HG02870 (cell line): ENCODE results near the gene RAB20.
"Not testable (repeated sequence)": the region's sequence is repeated elsewhere in the genome, so short reads cannot be mapped to it uniquely, and the experiment has no call there.

Source experiments
- ATAC-seq: cut with Tn5 transposase; IDR thresholded peaks from one replicate; pipeline ENCODE4 v1.9.1; 2021; ENCODE audit warnings: mild to moderate bottlenecking, moderate library complexity; ENCODE audit not compliant: unreplicated experiment

RAB20 gene, protein sequence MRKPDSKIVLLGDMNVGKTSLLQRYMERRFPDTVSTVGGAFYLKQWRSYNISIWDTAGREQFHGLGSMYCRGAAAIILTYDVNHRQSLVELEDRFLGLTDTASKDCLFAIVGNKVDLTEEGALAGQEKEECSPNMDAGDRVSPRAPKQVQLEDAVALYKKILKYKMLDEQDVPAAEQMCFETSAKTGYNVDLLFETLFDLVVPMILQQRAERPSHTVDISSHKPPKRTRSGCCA

DNA sequence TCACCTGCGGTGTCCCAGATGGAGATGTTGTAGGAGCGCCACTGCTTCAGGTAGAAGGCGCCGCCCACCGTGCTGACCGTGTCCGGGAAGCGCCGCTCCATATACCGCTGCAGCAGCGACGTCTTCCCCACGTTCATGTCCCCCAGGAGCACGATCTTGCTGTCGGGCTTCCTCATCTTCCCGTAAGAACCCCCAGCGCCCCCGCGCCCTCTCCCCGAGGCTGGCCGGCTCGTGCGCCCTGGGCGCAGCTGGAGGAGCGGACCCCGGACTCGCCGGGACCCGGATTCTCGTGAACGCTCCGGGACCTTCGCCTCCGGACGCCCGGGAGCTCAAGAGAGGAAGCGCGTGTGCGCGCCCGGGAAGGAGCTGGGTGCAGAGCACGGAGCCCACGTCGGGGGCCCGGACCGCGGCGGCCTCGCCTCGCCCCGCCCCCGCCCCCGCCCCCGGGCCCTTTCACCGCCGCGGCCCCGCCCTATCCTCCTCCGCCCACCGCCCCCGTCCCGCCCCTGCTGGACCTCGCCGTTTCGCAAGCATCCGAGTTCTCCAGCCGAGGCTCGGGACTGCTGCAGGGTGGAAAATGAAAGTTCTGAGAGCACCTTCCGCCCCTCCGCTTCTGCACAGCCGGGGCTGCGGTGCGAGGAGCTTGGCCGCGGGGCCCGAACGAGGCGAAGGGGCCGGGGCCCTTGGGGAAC lies at the start of gene RAB20:
TSS of gene RAB20 (minus strand) at position 379 of the 692 bp plus-strand sequence. CDS start at position 176, 203 bp downstream.
- peak; percentile 71 for ATAC-seq

DNA sequence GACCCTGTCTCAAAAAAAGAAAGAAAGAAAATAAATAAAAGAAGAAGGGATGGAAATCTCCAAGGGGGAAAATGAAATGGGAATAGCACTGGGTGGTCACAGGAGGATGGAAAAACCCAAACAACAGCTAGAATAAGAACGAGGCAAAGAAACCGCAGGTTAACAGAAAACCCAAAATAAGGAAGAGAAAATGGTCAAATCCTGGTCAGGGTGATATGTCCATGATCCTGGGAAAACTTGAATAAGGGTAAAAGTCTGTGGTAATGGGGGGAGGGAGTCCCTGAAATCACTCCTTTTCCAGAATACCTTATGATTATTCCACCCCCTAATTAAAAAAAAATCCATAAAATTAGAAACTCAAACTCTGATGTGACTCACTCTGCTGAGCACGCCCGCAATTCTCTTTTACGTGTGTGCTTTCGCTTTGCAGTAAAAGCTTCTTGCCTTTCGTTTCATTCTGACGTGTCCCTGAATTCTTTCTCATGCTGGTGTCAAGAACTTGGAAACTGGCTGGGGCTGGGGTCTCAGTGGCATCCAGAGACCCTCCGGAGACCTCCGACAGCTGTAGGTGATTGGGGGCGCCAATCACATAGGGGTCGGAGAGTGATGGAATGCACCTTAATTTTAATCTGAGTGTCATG lies 49.6 kb upstream of the RAB20 start:
- ATAC-seq, result peak; percentile 27

DNA sequence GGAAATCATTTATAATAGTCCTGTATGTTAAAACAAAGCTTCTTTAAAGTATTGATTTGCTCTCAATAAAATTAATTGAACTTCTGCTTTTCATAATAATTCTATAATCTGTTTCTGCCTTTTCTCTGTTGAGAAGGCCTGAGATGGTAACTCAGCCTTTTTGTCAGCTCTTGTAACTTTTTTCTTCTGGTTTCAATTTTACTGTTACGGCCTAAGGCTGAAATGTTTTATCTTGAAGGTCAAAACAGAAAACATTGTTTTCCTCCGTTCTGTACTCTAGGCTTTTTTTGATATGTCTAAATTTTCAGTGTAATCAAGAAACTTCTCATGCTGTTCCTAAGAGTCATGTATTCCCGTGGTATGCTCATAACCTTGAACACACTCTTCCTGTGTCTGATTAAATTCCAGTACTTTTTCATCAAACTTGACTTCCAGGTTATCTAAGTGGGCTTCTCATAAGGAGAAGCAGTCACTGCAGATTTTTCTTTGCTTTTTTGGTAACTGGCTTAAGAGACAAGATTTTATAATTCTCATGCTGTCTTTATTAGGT lies 46.2 kb upstream of the RAB20 start:
- no peak for ATAC-seq

DNA sequence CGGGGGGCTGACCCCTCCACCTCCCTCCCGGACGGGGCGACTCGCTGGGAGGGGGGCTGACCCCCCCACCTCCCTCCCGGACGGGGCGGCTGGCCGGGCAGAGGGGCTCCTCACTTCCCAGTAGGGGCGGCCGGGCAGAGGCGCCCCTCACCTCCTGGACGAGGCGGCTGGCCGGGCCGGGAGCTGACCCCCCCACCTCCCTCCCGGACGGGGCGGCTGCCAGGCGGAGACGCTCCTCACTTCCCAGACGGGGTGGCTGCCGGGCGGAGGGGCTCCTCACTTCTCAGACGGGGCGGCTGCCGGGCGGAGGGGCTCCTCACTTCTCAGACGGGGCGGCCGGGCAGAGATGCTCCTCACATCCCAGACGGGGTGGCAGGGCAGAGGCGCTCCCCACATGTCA lies 44.8 kb upstream of the RAB20 start:
- ATAC-seq, result not testable (repeated sequence)

DNA sequence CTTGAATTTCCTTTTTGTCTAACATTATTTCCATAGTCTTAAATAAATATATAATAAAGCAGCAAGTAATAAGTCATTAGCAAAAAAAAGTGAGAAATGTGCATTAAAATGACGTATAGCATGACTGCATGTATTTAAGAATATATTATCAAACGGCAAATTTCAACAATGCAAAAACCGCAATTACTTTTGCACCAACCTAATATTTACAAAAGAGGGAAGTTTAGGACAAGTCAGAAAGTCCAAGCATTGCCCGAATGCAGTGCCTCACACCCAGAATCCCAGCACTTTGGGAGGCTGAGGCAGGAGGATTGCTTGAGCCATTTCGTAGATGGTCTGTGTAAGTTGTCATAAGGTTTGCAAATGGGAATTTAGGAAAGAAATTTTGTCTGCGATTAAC lies 43.6 kb upstream of the RAB20 start:
- ATAC-seq, result no peak

DNA sequence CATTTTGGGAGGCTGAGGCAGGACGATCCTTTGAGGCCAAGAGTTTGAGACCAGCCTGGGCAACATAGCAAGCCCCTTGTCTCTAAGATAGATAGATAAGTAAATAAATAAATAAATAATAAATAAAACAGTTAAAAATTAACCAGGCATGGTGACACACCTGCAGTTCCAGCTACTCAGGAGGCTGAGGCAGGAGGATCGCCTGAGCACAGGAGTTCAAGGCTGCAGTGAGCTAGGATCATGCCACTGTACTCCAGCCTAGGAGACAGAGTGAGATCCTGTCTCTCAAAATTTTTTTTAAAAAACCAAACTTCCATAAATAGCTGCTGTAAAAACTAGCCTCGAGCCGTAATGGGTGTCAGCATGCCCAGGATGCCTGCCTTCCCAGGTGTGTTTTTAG lies 39.5 kb upstream of the RAB20 start:
- no peak for ATAC-seq

DNA sequence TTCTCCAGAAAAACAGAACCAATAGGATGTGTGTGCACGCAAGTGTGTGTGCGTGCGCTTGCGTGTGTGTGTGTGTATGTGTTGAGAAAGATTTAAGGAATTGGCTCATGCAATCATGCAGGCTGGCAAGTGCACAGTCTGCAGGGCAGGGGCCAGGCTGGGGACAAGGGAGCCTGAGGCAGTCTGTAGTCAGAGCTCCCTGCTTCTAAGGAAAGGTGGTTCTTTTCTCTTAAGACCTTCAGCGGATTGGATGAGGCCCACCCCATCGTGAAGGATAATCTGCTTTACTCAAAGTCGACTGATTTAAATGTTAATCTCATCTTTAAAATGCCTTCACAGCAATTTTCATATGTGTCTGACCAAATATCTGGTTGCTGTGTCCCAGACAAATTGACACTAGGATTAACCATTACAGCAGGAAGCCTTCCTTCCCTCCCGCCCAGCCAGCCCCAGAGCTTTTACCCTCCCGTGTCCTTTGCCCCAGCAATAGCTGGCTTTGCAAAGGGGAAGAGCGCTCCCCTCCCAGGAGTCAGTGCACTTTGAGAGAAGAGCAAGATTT lies 38.8 kb upstream of the RAB20 start:
- no peak for ATAC-seq

DNA sequence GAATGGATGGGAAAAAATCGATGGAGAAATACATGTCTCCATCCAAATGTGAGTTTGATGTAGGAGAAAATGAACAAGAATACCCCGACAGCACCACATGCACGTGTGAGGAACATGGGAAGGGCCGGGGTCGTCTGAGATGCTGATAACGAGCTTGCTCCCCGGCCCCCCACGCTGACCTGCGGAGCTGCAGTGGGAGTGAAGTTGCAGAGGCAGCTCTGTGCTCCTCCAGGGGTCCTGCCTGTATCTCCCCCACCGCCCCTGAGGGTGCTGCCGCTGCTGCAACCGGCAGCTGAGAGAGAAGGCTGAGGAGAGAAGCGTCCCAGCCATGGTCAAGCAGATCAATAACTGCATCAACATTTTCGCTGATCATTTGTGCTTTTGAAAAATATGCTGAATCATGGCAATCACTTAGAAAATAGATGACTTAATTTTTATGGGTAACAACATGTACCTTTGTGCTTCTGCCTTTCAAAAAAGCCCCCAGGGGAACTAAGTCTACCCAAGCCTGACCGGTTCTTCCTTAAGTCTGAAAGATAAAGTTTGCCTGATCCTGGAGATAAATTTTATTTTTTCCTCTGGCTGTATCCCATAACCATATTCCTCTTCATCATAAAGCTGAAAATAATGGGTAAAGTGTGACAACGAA lies 35.6 kb upstream of the RAB20 start:
- no peak for ATAC-seq

DNA sequence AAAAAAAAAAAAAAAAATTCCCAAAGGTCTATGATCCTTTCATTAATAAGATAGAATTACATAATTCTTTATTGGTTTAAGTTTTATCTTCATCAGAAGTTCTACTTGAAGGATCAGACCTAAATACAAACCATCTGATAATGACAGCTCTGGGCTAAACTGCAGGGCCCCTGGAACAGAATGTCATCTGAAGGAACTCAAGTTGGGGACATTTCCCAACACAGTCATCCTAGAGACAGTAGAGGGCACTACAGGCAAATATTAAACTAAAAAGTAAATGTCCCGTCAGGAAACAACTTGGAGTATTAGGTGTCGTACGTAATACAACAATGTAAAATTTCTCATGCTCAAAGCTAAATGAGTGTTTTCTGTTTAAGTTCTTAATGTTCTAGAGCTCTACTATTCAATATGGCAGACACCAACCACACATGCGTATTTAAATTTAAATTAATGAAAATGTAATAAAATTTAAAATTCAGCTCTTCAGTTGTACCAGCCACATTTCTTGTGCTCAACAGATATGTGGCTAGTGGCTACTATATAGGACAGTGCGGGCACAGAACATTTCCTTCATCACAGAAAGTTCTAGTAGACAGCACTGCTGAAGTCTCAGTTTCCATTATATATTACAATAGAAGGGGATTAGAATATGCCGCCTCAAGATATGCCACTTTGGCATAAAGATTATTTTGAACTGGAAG lies 32.1 kb upstream of the RAB20 start:
- ATAC-seq, result peak; percentile 94

DNA sequence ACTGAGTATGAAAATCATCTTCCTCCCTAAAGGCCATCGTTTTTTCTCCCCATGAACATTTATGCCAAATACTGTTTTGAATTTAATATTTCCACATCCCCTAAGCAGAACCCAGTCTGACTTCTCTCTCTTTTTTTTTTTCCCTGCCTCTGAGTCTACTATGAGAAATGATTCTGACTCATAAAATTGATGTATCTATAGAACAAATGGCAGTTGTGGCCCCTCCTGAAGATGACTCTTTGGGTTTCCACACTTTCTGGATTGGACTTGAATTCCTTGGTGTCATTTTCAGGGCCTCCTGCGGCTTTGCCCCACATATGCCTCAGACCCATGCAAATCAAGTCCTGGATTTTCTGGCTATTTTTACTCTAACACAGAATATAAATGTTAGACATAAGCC lies 31.1 kb upstream of the RAB20 start:
- ATAC-seq, result no peak

DNA sequence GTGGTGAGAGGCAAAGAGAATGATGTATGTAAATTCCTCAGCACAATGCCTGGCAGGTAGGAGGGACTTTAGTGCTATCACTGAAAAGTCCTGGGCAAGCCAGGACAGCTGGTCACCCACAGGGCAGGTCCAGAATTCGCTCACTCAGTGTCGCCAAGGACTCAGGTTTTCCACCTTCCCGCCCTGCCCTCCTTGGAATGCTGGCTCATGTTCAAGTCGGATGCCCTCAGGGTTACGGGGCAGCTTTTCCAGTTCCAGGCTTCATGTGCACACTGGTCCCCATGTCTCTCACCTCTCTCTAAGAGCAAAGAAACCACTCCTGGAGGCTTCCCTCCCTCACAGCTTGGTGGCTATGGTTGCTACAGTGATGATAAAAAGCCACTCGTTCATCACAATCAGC lies 29.1 kb upstream of the RAB20 start:
- ATAC-seq, result no peak

DNA sequence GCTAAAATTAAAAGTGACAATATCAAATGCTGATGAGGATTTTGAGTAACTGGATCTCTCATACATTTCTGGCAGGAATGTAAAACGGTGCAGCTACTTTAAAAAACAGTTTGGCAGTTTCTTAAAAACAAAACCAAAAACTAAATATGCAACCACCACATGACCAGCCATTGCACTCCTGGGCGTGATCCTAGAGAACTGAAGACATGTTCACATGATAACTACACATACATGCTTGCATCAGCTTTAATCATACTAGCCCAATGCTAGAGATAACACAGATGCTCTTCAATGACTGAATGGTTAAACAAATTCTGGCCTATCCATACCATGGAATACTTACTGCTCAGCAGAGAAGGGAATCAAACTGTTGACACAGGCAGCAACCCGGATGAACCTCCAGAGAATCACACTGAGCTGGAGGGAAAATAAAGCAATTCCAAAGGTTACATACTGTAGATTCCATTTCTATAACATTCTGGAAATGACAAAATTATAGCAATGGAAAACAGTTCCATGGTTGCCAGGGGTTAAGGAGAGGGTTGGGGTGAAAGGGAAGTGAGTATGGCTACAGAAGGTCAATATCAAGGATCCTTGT lies 28.4 kb upstream of the RAB20 start:
- no peak for ATAC-seq

DNA sequence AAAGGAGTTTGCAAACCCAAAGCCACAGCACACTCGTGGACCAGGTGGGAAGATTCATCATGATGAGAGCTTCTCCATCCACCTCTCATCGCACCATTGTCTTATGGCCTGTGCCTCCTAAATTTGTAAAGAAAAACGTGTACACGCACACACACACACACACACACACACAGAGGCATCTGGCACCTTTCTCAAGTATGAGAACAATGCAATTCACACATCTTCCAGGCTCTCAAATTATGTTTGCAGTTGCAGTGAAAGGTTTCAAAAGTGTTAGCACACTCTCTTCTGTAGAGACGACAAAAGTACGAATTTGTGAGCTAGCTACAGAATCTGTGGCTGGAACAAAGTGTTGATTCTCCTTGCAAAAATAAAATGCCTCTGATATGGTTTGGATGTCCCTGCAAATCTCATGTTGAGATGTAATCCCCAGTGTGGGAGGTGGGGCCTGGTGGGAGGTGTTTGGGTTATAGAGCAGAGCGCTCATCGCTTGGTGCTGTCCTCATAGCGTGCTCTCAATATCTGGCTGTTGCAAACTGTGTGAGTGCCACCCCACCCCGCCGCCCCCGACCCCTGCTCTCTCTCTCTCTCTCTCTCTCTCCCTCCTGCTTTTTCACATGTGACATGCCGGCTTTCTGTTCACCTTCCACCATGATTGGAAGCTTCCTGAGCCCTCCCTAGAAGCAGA lies 21.8 kb upstream of the RAB20 start:
- no peak for ATAC-seq

DNA sequence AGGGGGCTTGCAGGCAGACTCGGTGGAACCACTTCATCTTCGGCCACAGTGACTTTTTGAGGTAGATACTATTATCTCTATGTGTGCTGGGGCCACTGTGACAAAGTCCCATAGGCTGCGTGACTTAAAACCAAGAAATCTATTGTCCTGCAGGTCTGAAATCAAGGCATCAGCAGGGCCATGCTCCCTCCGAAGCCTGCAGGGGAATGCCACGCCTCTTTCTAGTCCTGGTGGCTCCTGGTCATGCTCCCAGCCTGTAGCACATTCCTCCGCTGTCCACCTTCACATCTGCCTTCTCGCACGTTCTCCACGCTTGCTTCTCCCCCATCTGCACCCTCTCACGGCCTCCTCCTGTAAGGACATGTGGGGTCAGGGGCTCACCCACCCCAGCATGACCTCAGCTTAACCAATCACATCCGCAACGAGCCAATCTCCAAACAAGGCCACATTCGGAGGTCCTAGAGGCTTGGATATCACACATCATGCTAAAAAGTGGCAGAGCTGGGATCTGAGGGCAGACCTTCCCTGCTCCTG lies 21.0 kb upstream of the RAB20 start:
- ATAC-seq, result no peak

DNA sequence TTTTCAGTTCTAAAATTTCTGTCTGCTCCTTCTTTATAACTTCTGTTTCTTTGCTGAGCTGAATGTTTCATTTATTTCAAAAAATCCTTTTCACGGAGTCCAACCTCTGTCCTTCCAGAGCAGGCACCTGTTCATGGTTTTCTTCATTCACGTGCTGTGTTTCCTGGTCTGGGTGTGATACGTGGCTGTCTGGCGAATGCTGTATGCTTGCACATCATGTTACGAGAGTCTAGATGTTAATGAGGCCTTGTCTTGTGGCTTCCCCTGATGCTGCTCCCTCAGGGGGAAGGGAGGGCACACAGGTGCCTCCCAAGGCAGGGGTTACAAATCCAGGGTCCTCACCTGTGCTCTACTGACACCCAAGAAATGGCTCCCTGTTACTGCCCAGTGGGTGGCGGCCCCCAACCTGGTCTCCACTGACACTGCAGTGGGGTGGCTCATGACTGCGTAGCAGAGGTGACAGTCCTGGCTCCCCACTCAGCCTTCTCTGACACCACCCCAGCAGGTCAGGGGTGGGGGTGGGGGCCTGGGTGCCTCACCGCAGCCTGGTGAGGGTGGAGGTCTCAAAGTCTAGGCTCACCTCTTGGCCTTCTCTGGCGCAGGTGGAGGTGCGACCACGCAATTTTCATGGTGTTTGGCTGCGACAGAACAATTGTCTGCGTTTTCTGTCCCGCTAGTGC lies 20.1 kb upstream of the RAB20 start:
- ATAC-seq, result no peak

DNA sequence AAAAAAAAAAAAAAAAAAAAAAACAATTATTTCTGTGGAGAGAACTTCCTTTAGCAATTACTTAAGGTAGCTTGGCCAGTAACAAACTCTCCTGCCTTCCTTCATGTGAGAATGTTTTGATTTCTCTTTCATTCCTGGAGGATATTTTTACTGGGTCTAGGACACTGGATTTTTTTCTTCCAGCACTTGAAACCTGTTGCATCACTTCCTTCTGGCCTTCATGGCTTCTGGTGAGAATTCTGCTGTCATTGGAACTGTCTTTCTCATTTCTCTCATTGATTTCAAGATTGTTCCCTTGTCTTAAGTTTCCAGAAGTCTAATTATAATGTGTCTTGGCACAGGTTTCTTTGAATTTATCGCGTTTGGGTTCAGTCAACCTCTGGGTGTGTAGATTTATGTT lies 19.3 kb upstream of the RAB20 start:
- no peak for ATAC-seq

DNA sequence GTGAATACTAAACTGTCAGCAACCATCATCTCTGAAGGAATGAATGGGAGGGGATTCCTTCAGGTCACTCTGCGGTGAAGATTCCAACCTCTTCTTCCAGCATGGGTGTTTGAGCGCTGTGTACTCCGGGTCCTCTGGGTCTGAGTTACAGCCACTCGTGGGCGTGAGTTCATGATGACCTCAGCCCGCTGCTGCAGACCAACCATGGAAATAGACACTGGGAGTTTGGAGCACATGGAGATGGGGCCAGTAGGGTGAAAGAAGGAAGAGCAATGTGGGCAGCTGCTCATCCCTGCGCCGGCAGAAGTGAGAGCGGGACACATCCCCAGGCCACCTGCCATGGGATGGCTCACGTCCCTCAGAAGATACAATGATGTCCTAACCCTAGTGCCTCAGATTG lies 16.8 kb upstream of the RAB20 start:
- no peak for ATAC-seq

DNA sequence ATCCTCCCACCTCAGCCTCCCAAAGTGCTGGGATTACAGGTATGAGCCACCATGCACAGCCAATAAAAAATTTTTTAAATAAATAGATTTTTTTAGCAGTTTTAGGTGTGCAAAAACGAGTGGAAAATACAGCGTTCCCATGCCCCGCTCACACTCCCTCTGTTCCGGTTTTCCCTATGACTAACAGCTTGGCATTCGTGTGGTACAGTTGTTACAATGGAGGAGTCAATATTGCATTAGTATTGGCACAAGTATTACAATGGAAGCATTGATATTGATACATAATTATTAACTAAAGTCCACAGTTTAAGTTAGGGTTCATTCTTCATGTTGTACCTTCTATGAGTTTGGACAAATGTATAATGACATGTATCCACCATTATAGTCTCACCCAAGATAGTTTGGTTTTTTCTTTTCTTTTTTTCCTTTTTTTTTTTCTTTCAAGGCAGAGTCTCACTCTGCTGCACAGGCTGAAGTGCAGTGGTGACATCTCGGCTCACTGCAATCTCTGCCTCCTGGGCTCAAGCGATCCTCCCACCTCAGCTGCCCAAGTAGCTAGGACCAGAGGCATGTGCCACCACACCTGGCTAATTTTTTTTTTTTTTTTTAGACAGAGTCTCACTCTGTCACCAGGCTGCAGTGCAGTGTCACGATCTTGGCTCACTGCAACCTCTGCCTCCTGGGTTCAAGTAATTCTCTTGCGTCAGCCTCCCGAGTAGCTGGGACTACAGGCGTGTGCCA lies 15.4 kb upstream of the RAB20 start:
- no peak for ATAC-seq
